NCI-H187 (cell line): ENCODE results near the gene CD200R1L.
"Not testable (repeated sequence)": the region's sequence is repeated elsewhere in the genome, so short reads cannot be mapped to it uniquely, and the experiment has no call there.

Source experiments
- DNase-seq, 2 experiments: peaks; one replicate each; lab custom pipeline; 2025; lab: John Stamatoyannopoulos, UW

Gene CD200R1L, protein sequence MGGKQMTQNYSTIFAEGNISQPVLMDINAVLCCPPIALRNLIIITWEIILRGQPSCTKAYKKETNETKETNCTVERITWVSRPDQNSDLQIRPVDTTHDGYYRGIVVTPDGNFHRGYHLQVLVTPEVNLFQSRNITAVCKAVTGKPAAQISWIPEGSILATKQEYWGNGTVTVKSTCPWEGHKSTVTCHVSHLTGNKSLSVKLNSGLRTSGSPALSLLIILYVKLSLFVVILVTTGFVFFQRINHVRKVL

DNA sequence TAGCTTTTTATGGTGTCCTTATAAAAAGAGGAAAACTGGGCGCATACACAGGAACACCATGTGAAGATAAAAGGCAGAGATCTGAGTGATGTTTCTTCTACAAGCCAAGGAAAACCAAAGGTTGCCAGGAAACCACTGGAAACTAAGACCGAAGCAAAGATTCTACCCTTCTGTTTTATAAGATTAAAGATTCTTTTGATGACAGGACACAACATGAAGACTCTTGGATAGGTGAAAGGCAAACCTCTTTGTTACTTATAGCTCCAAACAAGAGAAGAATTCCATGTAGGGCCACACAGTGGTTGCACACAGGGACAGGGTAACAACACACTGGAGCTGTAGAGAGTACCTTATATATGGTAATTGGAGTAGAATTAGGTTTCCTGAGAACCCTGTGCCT is at the start of gene CD200R1L:
TSS of gene CD200R1L (minus strand) at position 101 of the 400 bp plus-strand sequence. CDS start 17,497 bp downstream, outside the sequence.
- DNase-seq: no peak

DNA sequence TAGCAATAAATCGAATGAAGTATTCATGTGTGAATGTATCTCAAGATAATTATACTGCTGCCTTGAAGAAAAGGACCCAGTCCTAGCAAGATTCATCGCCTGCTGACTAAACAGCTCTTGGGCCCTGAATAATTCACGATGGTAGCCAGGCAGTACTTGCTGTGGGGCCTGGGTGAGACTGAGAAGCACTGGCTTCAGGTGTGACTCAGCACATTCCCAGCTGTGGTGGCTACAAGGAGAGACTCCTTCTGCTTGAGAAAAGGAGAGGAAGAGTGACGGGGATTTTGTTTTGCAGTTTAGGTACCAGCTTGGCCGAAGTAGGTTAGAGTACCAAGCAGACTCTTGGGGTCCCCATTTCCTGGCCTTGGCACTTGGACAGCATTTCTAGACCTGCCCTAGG is 47.6 kb upstream of the CD200R1L start:
- no peak for DNase-seq

DNA sequence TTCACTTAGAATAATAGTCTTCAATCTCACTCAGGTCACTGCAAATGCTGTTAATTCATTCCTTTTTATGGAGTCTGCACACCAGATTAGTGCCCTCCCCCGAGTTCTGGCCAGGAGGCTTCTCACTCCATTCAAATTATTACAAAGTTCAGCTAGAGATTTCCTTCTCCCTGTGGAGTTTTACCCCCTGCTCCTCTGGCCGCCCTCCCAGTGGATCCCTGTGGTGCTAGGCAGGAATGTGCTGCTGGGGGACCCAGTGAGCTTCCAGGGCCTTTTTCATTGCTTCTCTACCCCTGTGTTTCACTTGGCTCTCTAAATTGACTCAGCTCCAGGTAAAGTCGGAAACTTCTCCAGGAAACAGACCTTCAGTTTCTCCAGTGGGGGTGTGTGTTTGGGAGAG is 42.7 kb upstream of the CD200R1L start:
- no peak for DNase-seq

DNA sequence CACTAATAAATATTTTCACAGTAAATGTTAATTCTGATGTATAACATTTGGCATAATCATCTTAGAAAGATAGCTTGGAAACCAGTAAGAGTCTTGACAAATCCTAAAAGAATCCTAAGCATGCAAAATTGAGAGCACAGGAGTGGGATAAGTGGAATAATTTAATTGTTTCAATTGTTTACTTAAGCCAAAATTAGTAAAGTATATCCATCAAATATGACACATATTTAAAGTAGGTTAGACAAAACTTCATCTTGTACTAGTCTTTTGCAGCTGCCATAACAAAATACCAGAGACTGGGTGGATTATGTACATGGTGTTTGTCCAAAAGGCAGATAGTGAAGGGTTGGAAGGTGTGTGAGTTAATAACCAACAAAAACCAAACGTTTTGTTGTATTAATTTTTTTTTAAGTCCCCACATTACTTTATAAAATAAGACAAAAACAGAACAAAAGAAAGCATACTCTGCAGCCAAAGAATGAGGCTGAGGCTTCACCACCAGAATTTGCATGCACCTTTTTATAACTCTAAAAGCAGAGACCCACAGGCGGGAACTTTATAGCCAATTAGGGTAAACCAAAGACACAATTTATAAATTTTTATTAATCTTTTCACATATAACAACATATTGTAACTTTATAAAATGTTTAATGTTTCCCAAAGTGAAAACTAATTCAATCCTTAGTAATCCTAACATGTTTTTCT is 41.9 kb upstream of the CD200R1L start:
- DNase-seq: no peak

DNA sequence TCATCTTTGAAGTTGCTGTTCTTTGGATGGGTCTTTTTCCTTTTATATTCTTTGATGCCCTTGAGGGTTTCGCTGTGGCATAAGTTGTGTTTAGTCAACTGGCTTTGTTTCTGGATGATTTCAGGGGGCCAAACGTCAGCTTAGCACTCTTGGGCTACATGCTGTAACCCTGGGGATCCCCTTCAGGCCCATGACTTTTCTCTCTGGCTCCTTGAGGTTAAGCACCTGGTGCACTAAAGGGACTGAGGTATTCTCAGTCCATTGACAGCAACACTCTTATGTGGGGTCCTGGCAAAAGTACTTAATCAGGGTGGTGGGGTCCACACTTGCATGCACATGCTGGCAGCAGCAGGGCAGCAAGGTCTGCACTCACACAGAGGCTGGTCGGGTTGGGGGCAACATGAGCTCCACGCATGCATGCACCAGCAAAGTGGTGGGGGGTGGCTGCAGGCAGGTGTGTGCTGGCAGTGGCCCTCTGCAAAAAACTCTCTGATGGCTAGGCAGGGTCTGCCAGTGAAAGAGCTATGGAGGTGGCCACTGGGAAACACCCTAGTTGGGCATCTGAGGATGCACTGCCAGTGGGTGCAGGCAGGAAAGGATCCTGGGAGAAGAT is 38.1 kb upstream of the CD200R1L start:
- DNase-seq: no peak

DNA sequence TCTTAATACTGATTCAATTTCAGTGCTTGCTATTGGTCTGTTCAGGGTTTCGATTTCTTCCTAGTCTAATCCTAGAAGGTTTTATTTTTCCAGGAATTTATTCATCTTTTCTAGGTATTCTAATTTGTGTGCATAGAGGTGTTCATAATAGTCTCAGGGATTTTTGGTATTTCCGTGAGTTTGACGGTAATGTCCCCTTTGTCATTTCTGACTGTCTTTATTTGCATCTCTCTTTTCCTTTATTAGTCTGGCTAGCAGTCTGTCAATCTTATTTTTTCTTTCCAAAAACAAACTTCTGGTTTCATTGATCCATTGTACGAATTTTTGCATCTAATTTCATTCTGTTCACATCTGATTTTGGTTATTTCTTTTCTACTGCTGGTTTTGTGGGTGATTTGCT is 35.2 kb upstream of the CD200R1L start:
- DNase-seq: no peak

DNA sequence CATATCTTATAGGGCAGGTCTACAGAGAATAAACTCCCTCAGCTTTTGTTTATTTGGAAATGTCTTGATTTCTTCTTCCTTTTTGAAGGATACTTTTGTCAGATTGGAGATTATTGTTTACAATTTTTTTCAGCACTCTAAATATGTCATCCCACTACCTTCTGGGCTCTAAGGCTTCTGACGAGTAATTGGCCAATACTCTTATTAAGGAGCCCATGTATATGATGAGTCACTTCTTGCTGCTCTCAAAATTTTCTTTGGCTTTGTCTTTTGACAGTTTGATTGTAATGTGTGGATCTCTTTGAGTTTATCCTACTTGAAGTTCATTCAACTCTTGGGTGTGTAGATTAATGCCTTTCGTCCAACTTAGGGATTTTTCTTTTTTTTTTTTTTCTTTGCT is 28.9 kb upstream of the CD200R1L start:
- no peak for DNase-seq

DNA sequence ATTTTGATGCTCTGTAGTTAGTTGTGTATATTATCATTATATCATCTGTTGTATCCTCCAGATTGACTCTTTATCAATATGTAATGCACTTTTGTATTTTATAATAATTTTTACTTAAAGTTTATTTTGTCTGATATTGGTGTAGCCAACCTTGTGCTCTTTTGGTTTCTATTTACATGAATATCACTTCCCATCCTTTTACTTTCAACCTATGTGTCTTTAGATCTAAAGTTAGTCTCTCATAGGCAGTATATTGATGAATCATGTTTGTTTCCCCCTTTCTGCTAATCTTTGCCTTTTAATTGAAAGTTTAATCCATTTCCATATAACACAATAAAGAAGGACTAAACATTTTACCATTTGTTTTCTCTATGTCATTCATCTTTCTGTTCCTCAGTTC is 28.1 kb upstream of the CD200R1L start:
- DNase-seq: no peak

DNA sequence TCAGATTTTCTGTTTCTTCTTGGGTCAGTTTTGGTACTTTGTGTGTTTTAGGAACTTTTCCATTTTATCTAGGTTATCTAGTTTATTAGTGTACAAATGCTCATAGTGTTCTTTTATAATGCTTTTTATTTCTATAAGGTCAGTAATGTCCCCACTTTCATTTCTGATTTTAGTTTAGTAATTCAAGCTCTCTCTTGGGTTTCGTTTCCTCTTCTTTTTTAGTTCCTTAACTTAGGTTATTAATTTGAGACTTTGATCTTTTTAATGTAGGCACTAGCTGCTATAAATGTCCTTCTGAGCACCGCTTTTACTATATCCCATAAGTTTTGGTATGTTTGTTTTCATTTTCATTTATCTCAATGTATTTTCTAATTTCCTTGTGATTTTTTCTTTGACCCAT is 27.0 kb upstream of the CD200R1L start:
- DNase-seq: no peak

DNA sequence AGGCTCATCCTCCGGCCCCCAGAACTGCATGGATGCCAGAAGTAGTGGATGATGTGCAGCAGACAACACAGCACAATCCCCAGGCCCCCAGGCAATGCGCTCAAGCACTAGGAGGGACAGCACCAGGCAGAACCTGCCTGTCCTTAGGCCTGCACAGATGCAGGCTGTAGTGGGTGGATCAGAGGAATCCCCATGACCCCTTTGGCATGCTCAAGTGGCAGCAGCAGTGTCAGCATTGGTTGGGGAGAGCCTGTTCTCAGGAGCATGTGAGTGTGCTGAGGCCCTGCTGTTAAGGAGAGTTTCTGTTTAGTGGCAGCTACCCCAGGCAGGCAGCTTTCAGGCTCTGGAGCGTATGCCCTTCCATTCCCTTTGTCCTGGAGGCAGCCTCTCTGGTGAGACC is 25.1 kb upstream of the CD200R1L start:
- DNase-seq: no peak

DNA sequence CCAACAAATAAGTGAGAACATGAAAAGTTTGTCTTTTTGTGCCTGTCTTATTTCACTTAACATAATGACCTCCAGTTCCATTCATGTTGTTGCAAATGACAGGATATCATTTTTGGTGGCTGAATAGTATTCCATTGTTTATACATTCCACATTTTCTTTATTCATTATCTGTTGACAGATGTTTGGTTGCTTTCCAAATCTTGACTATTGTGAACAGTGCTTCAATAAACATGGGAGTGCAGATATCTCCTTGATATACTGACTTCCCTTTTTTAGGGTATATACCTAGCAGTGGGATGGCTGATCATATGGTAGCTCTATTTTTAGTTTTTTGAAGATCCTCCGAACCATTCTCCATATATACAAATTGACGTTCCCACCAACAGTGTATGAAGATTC is 19.1 kb upstream of the CD200R1L start:
- DNase-seq: no peak

DNA sequence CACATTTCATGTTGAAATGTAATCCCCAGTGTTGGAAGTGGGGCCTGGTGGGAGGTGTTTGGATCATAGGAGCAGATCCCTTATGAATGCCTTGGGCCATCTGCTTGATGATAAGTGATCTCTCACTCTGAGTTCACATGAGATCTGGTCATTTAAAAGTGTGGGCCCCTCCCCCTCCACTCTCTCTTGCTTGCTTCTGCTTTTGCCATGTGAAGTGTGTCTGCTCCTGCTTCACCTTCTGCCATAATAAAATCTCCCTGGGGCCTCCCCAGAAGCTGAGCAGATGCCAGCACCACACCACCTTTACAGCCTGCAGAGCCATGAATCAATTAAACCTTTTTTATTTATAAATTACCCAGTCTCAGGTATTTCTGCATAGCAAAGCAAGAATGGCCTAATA is 14.2 kb upstream of the CD200R1L start:
- DNase-seq: no peak

DNA sequence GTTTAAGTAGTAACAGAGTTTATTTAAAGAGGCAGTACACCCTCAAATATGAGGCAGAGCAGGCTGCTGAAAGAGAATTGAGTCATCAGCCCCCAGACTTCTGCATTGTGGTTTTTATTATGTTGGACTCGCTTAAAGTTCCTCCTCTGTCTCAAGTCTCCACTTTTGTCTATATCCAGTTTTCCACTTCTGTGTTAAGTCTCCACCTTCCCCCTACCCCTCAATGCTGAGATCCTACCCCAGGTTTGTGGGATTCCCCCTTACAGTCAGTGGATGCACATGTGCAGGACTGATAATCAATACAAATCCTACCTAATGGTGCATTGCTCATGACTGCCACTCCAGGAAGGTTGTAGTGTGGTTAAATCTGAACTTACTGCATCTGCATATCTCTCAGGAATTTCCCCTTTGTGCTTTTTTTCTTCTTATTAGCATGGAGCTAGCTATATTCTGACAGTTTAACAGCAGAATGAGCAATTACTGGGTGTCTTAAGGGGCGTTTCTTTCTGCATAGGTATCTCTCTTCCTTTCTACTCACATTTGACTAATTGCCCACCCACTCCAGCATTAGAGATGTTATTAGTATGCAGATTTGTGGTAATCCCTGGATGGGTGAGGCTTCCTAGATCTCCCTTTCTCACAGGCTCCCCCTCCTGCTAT is 11.9 kb upstream of the CD200R1L start:
- no peak for DNase-seq

DNA sequence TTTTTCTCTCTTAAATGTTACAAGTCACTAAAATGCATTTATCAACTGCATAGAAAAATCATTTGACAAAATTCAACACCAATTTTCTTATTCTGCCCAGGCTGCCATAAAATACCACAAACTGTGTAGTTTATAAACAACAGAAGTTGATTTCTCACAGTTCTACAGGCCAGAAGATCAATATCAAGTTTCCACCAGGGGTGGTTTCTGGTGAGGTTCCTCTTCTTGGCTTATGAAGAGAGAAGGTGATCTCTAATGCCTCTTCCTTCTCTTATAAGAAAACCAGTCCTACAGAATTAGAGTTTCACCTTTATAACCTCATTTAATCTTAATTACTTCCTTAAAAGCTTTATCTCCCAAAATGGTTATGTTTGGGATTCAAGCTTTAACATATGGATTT is 10.9 kb upstream of the CD200R1L start:
- no peak for DNase-seq

DNA sequence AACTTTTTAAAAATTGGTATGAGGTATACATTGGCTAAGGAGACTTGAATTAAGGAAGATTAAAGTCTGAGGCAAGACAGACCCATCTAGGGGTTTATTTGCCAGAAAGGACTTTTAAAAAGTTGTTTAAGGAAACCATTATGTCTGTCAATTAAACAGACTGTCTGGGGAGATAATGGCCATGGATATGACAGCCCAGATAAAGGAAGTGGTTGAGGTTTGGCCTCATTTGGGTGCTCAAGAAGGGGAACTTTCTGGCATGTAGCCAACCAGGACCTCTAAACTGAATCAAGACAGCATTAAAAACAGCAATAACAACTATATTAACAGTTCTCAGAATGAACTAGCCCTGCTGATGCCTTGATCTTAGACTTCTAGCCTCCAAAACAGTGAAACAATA is 9.9 kb upstream of the CD200R1L start:
- DNase-seq: no peak

DNA sequence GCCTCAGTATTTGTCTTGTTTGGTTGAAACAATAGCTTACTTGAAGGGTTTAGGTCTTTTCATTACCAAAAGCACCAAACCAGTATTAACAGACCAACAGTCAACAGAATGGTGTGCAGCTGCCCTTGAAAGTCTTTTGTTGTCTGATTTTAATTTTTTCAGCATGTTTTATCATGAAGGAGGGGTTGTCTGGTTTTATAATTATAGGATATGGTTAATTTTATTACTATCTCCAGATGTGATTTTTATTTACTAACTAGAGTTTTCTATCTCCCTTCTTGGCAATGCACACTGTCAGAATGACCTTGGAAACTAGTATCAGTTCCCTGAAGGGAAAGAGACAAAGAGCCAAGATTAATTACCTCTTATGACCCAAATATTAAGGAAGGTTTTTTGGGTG is 9.2 kb upstream of the CD200R1L start:
- no peak for DNase-seq

DNA sequence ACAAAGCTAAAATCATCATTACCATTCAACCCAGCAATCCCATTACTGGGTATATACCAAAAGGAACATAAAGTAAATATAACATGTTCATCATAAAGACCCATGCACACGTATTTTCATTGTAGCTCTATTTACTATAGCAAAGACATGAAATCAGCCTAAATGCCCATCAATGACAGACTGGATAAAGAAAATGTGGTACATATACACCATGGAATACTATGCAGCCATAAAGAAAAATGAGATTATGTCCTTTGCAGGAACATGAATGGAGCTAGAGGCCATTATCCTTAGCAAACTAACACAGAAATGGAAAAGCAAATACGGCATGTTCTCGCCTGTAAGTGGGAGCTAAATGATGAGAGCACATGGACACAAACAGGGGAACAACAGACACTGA is 8.4 kb upstream of the CD200R1L start:
- not testable (repeated sequence) for DNase-seq

DNA sequence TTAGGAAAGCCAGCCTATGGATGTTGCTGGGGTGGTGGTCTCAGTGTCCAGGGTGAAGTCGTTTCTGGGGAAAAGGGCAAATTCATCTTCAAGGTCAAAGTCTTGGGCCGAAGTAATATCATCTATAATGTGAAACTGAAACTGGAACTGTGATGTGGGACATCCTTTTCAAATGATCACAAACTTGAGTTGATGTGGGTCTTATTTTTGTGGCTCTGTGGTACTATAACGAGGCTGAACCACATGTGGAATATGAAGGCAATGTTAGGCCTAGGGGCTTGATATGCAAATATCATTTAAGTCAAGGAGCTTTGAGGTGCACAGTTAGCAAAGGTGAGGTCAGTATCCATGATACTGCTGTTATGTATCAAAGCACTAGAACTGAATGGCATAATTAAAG is 1.5 kb upstream of the CD200R1L start:
- no peak for DNase-seq

DNA sequence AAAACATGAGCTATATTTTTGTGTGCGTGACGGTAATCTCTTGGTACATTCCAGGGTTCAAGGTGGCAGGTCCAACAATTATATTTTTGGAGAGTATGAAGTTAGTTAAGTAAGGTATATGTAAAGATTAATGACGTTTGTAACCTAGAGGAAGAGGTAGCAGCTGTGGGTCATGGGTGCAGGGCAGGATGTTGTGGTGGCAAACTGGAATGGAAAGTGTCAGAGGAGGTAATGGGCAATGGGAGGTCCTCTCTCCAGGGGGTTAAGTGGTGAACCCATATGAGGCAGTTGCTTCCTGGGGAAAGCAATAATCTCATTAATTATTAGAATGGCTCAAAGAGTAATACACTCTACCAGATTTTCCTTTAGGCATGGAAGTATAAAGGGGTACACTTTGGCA is 1.0 kb upstream of the CD200R1L start:
- DNase-seq: no peak

DNA sequence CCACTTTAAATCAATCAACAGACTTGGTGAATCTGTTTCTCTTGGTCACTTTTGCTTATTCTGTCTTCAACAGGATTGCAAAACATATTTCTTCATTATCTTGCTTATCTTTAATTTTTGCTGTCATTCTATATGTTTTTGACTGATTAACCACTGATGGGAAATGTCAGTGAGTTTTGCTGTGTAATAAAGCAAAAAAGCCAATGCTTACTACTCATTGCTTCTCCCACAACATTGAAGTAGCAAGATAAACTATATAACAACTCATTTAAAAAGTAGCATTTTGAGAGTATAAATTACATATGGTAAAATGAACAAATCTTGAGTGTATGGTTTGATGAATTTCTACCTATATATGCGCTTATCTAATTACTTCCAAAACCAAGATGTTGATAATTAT is 892 bp downstream of the CD200R1L start:
- no peak for DNase-seq

DNA sequence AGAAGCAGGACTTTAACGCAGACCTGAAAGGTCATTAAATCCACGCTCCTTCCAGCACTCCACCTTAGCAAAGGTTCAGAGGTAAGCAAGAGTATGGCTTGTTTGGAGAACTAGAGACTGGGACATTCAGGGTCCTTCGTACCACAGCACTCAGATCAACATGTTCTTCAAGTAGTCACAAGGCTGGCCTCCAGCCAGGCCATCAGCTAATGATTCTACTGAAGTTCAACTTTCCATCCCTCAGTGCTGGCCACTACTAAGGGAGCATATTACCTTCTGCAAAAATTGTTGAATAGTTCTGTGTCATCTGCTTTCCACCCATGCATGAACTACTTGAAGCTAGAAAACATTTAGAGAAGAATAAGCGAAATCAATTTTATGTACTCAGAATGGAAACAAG is 17.6 kb downstream of the CD200R1L start:
- DNase-seq: no peak

DNA sequence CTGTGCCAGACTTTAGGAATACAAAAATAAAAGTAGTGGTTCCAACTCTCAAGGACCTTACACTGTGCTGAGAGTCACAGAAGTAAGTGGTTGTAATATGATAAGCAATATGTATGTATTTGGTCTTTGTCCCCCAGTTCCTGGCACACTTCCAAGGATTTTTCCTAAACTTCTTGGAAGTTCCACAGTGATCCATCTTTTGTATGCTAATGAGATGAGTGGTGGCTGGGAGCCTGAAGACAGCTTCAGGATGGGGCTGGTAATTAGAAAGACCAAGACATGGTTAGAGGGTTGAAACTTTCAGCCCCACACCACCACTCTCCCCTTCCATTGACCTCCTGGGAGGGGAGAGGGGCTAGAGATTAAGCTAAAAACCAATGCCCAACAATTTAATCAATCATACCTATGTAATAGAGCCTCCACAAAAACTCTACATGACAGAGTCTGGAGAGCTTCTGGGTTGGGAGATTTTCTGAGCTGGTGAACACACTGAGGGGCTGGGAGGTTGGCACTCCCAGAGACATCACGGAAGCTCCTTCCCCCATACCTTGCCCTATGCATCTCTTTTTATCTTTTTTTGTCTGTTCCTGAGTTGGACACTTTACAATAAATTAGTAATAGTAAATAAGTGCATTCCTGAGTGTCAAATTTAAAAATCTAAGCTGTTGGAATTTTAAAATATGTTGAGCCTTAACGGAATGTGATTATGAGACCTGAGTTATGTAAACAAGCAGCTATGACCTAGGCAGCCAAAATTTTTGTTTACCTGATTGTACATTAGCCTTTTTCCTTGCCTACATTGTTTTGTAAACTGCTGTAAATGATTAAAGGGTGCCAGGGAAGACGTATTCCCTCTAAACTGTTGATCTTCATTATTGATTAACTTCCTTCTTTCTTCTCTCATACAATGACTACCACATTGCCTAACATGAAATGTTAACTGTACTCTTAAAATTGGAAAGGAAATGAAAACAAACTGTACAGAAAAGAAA is 24.3 kb downstream of the CD200R1L start:
- DNase-seq: no peak
